Fibroblast of skin of right biceps (primary cell): Measurements from ENCODE around the gene CLDN6.

ENCODE experiments used
- DNase-seq: peaks from one replicate; pipeline ENCODE4 v3.0.0-alpha.2; 2013

Gene CLDN6

DNA sequence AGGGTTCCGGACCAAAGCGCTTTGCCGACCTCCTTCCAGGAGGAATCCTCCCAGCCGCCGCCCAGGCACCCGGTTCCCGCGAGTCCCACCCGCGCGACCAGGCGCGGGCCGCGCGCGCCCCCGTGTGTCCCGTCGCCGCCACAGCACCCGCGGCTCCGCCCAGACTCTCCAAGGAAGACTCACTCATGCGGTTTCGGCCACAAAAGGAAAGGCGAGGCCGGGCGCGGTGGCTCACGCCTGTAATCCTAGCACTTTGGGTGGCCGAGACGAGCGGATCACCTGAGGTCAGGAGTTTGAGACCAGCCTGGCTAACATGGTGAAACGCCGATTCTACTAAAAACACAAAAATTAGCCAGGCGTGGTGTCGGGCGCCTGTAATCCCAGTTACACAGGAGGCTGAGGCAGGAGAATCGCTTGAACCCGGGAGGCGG is 34.3 kb downstream of the CLDN6 start:
- peak; percentile 81 for DNase-seq

DNA sequence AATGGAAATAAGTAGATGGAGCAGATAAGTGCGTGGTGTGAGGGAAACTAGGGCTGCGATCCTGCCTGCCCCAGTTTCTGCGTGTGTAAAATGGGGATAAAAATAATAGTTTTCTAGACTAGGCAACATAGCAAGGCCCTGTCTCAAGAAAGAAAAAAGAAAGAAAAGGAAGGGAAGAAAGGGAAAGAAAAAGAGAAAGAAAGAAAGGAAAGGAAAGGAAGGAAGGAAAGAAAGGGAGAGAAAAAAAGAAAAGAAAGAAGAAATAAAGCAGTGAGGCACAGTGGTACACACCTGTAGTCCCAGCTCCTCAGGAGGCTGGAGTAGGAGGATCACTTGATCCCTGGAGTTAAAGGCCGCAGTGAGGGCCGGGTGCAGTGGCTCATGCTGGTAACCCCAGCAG is 35.6 kb downstream of the CLDN6 start:
- no peak for DNase-seq

DNA sequence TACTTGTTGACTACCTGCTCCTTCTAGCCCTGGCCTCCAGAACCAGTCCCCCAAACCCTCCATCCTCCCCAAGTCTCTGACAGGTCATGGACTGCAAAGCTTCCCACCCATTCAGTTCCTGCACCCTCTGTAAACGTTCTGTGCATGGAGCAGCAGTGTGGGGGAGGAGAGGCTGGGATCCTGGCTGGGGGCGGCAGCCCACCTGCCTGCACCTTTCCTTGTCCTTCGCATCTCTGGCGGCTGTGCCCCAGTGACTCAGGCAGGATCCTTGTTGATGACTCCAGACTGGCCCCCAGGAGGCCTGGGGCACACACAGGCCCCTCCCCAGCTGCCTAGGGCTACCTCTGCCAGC is 36.1 kb downstream of the CLDN6 start:
- no peak for DNase-seq

DNA sequence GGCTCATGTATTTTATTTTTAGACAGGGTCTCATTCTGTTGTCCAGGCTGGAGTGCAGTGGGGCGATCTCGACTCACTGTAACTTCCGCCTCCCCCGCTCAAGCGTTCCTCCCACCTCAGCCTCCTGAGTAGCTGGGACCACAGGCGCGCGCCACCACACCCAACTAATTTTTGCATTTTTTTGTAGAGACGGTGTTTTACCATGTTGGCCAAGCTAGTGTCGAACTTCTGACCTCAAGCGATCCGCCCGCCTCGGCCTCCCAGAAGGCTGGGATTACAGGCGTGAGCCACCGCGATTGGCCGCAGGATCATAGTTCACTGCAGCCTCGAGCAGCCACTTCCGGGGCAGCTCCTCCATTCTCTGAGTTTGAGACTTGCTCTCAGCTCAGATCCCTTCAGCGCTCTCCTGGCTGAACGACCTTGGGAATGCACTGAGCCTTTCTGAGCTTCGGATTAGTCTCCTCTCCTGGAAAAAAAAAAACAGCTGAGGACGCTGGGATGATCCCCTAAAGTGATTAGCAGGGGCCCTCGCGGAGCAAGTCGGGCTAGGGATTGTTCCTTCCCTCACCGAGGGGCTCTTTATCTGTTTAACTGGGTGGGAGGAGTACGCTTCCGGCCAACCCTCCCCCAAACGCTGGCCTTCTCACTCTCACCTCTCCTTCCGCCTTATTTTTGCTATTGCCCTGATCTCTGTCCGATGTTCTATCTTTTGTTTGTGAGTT is 36.6 kb downstream of the CLDN6 start:
- no peak for DNase-seq

DNA sequence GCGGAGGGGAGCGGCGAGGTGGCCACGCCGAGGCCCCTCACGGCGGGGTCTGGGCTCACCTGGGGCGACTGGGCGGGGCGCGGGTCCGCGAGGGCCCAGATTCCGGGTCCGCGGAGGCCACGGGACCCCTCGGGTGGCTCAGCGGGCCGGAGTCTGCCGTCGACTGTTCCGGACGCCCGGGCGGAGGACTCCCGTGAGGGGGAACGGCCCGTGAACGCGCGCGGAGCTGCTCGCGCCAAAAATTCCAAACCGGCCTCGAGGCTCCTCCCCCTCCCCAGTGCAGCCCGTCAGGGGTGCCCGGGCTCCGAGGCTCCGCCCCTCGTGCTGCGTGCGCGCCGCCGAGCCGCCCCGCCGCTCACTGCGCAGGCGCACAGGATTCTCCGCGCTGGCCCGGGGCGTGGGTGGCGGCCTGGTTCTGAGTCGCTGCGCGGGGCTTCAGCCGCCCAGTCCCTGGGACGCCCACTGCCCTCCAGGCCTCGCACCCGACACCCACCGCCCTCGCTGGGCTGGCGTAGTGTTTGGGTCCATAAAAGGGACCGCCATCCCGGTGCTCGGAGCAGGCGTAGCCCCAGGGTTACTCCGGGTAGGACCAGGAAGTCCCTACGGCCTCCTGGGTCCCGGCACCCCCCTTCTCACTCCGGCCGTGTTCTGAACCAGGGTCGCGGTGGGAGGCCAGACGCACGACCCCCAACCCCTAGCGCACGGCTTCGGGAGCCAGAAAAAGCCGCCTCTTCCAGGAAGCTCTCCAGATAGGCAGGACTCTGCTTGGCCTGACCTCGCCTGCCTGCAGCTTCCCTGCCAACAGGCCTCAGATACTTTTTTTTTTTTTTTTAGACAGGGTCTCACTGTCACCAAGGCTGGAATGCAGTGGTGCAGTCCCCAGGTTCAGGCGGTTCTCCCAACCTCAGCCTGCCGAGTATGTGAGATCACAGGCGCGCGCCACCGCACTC is 37.5 kb downstream of the CLDN6 start, which contains the start of gene PKMYT1:
Gene PKMYT1 (minus strand): TSS at position 220 of the 950 bp plus-strand sequence. CDS start 789 bp downstream, outside the sequence.
- DNase-seq, result peak; percentile 85

DNA sequence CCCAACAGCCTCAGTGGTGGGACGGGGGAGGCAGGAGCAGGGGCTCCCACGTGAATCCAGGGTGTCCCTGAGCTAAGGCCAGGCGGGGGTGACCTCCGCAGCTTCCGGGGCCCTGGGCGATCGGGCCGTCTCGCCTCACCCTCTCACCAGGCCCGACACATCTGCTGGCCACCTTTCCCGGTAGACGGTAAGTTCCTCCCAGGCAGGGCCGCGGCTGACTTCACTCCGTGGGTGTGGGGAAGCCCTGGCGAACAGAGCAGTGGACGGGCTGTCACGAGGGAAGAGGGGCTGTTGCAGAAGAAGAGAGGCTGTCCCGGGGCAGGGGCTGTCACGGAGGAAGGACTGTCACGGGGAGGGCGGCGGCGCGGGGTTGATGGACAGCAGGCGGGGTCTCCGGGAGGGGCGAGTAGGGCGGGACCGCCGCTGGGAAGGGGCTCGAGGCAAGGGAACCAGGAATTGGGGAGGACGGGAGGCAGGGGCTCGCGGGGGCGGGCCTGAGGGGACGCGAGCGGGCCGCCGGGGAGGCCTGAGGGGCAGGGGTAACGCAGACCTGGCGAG is 38.2 kb downstream of the CLDN6 start:
- DNase-seq, result no peak

DNA sequence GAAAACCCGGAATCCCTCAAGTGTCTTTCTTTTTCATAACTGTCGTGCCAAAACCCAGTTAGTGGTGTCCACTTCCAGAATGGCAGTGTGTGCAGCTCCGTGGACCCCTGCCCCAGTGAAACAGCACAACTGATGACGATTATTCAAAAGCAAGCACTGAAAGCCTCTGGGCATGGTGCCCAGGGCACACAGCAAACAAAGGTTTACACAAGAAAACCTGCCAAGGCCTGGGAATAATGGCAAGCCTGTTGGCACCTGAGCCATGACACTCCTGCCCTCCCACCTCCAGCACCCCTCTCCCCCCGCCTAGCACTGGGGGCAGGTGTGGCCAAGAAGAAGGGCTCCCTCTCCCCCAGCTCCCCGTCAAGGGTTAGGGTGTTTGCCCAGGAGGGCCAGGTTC is 40.5 kb downstream of the CLDN6 start:
- no peak for DNase-seq

DNA sequence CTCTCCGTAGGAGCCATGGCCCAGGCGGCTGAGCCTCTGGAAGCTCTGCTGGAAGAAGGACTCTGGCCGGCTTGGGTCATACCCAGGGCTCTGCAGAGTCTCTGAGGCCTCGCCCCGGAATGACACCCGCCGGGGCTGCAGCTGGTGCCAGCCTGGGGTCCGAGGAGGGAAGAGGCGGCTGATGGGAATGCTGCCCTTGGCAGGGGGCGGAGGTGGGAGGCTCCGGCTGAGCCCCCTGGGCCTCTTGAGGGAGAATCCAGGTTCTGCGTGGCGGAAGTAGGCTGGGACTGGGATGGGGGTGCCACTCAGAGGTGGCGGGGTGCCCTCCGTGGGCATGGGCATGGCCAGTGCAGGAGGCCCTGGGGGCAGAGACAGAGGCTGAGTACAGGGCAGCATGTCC is 41.3 kb downstream of the CLDN6 start:
- DNase-seq, result no peak

DNA sequence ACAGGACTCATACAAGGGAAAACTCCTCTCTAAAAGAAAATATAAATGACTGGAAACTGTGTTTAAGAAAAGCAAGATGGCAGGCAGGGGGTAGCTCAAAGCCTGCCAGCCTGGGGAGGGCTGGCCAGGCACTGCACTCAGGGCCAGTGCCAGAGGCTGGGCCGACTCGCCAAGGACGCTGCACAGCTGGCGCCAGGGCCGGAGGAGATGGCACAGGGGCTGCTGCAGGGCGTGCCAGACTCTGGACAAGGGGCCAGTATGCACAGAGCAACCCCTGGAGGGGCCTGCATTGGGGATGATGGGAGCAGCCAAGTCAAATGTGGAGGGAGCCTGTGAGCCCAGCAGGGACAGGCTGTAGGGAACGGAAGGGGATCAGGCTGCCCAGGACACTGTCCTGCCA is 41.8 kb downstream of the CLDN6 start:
- DNase-seq, result no peak

DNA sequence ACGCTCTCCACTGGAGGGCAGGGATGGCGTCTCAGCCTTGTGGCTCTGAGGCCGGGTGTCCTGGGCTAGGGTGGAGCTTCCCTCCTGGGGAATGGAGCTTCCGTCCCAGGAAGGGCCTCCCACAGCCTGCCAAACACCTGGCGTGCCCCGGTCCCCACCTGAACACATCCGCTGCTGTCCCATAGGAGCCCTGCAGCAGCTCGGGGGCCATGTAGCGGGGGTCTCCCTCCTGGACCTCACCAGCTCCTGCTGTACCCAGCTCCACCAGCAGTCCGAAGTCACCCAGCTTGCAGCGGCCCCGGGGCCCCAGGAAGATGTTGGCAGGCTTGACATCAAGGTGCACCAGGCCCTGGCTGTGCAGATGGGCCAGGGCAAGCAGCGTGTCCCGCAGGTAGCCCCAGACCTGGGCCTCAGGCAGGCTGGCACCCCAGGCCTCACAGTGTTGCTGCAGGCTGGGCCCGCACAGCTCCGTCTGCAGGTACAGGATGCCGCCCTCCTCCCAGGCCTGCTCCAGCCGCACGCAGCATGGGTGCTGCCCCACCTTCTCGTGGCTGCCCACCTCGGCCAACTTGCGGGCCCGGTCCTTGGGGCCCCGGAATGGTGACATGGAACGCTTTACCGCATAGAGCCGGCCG is 42.7 kb downstream of the CLDN6 start:
- DNase-seq, result no peak

DNA sequence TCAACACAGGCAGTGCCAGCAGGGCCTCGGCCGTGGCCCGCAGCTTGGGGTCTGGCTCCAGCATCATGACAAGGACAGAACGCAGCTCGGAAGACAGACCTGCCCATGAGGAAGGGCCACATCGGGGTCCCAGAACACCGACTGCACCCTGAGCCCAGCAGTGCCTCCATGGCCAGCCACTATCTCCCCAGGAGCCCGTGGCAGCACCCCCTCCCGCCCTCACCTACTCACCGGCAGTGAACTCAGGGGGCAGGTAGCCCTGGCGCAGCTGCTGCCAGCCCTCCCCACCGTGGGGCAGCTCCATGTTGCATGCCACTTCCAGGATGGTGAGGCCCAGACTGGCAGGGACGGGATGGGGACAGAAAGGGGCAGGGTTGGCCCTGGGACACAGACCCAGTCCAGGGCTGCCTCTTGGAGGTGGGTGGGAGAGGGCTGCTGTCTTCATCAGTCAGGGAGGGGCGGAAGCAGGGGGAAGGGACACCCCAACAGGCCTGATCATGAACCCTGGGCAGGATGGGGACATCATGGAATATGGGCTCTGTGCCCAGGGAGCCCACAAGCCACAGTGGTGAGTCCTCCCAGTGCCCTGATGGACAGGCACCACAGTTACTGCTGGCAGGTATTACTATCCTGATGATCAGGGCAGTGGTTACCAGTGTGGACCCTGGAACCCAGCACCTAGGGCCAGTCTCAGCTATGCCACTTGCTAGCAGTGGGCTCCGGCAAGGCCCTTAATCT is 43.5 kb downstream of the CLDN6 start:
- no peak for DNase-seq

DNA sequence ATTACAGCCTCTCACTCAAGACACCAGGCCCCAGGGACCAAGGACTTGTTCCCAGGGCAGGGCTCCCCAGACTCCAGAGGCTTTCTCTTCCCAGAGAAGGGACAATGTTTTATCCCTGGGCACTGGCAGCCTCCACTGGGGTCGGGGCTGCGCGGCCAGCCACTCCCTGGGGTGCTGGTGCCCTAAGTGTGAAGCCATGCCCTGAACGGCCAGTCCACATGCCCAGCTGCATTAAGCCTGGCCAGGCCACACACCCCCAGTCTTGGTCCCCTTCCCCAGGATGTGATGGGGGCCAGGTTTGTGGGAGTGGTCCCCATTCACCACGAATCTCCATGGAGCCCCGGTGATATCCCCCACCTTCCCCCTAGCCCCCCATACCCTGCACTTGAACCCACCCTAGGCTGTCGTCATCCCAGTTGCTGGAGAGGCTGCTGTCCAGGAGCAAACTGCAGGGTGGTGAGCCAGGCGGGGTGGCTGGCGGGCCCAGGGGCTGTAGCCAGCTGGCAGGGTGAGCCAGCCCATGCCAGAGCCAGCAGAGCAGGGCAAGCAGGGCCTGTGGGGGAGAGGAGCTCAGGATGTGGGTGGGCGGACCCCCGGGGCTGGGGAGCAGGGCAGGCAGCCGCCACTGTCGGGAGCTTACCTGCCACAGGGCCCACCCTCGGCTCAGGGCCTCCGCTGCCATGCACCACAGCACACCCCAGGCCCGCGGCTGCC is 44.2 kb downstream of the CLDN6 start:
- DNase-seq, result no peak

DNA sequence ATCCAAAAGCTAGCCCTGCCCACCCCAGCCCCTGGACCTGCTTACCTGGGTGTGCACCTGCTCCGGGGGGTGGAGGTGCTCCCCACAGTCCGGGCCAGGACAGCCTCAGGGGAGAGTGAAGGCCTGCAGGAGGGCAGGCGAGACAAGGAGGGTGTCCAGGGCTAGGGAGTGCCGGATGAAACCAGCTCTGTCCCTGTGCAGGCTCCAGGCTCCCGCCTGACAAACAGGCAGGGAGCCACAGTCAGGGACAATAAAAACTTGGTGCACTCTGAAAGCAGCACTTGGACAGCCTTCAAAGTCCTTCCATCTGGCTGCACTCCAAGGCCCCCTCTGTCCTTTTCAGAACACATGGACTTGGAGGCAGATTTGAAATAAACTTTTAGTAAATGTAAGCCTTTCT is 44.9 kb downstream of the CLDN6 start:
- no peak for DNase-seq

DNA sequence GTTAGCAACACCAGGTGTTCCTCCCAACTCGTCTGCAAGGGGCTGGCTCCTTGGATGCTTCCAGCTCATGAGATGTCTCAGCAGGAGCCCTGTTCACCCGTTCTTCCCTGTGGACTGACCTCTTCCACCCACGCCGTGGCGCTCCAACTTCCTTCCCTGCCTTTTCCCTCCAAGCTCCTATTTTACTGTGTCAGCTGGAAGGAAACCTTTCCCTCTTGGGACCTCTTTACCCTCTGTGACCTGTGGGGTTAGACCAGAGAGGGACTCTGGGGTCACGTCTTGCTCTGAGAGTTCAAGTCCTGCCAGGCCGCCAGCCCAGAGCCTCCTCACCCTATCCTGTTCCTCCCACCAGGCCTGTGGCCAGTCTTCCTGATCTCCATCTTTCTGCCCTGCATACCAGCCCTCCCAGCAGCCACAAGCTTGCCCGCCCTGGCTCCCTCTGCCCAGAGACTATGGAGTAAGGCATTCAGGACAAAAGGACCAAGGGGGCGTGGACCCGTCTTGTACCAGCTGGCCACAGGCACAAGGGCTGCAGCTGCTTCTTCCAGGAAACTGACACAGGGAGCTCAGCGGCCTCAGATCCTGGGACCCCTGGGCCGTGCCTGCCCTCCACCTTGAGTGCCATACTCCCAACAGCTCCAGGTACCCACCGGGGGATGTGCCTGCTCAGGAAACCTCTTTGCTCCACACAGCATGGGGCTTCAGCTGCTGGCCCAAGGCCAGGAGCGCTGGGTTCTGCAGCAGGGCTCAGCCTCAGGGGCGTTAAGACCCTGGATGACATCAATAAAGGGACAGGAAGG is 45.8 kb downstream of the CLDN6 start:
- DNase-seq, result no peak

DNA sequence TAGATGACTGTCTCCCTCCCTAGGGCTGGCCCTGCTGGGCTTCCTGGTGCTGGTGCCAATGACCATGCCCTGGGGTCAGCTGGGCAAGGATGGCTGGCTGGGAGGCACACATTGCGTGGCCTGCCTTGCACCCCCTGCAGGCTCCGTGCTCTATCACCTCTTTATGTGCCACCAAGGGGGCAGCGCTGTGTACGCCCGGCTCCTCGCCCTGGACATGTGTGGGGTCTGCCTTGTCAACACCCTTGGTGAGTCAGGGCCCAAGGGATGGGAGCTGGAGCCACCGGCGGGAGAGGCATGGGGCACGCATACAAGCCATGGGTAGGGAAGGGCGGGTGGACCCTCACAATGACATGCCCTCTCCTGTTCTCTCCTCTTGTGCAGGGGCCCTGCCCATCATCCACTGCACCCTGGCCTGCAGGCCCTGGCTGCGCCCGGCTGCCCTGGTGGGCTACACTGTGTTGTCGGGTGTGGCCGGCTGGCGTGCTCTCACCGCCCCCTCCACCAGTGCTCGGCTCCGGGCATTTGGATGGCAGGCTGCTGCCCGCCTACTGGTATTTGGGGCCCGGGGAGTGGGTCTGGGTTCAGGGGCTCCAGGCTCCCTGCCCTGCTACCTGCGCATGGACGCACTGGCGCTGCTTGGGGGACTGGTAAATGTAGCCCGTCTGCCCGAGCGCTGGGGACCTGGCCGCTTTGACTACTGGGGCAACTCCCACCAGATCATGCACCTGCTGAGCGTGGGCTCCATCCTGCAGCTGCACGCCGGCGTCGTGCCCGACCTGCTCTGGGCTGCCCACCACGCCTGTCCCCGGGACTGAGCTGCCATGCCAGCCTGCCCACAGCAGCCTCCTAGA is 46.6 kb downstream of the CLDN6 start:
- no peak for DNase-seq

DNA sequence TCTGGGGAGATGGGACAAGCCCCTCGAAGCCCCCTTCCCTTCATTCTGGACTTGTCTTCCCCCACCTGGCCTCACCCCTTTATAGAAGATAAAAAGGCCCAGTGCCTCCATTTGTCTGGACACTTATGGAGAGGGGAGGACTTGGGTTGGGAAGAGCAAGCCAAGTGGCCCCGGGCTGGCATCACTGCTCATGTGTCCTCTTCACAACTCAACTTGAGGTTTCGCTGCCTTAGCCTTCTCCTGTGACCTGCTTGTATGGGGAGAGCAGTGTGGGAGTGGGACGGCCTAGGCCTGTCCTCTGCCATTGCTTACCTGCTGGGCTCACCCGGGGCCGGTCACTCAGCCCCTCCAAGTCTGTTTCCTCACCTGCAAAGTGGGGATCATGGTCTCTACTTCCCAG is 47.4 kb downstream of the CLDN6 start:
- DNase-seq, result no peak

DNA sequence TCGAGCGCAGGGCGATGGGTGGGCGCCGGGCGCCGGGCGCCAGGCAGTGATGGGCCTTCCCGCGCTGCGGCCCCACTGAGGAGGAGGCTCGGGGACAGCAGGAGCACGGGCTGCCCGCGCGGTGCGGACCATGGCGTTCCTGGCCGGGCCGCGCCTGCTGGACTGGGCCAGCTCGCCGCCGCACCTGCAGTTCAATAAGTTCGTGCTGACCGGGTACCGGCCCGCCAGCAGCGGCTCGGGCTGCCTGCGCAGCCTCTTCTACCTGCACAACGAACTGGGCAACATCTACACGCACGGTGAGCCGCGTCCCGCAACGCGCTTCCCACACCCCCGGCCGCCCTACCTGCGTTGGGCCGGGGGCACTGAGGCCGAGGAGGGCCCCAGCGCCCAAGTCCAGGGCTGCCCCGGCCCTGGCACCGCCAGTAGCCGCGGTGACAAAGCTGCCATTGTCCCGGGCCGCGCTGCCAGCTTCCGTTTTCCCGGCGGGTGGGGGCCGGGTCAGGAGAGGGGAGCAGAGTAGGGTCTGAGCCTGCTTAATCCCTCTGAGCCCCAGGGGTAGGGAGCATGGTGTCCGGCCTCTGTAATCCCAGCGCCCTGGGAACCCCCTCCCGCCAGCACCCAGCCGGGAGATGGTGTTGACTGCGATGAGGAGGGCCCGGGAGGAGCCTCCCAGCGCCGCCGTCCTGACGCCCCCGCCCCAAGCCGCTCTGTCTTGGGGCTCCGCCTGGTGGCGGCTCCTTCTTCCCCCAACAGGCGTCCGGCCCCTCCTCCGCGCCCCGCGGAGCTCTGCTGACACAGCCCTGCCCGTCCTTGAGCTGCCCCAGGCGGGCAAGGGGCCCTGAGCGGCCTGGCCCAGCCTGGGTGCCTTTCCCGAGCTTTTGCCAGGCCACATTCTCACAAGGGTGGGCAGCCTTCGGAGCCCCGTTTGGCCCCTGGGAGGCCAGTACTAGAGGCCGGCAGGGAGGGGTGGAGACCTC is 48.1 kb downstream of the CLDN6 start:
- peak; percentile 69 for DNase-seq

DNA sequence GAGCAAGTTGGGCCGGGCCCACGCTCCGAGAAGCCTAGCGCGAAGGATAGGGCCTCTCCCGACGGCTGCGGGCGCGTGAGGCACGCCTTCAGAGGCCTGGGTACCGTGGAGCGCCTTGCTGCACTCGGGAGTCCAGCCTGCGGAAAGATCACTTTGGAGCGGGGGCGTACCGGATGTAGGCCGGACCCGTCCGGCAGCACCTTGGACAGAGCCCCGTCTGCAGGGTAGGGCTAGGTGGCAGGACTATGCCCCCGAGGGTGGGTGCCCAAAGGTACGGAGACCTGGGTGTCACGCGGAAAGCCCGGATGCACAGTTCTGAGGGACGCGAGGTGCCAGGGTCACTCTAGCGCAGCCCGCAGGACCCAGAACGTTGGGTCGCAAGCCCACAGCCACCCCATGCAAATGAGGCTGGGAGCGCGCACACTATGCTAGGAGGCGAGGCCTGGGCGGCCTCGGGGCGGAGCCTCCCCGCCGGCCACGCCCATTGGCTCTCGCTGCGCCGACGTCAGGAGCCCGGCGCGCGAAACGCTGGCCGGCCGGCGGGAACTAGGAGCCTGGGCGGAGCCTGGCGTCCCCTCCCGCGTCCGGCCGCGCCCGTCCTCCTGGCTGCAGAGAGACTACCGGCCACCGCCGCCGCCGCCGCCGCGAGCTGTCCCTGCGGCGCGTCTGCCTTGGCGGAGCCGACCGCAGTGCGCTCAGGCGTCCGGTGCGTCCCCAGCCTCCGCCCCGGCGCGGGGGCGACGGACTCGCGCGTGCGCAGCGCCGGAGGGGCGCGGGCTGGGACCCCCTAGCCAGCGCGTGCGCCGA is 49.0 kb downstream of the CLDN6 start, which contains the start of gene PAQR4:
Gene PAQR4 (plus strand): TSS at position 611 of the 807 bp plus-strand sequence. CDS start 327 bp downstream, outside the sequence.
- peak; percentile 84 for DNase-seq
